ENCODE results near the gene RADIL.

Gene RADIL

DNA sequence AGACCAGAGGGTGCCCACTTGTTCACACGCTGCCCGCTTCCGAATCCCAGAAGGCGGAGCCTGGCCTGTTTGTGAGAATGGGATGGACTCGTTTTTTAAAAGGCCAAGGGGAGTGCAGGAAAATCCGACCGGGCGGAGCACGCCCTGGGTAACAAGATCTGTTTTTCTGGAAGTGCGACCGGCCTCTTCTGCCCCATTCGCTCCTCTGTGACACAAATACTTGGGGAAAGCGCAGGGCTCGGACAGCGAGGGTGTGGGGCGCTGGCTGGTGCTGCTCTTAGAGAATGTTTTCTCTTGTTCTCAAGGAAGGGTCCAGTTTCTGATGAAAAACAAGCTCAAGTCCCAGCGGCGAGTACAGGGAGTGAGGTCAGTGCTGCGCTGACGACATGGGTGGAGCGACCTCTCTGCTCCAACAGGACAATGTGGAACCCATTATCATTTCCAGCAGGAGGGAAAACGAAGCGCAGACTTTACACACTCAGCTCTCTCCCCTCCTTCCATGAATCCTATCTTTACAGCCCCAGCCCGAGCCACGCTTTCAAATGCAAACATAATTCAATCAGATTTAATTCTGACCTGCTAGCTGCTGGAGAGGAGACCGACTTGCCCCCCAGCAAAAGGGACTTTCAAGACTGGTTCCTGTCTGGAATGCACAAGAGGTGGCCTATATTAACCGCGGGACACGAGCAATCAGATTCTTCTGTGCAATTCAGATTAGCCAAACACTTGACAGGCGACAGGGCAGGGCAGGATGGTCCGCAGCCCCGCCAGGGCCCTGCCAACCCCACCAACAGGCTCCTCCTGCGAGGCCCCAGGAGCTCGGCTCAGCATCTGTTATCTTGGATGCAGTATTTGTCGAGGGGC lies 1.1 kb downstream of the RADIL start:
- TF ChIP-seq FOXP2 (optimal IDR thresholded peaks at IDR 0.05; ENCODE audit: borderline replicate concordance, extremely low read depth, extremely low read length, insufficient read depth) (no peak), POLR2AphosphoS5 (IDR thresholded peaks at IDR 0.05; ENCODE audit: low read depth, low read length) (no peak), REST (IDR thresholded peaks at IDR 0.05; ENCODE audit: insufficient read depth in 1 of 2, low read depth in 2 of 2, low read length in 2 of 2) (no peak)

DNA sequence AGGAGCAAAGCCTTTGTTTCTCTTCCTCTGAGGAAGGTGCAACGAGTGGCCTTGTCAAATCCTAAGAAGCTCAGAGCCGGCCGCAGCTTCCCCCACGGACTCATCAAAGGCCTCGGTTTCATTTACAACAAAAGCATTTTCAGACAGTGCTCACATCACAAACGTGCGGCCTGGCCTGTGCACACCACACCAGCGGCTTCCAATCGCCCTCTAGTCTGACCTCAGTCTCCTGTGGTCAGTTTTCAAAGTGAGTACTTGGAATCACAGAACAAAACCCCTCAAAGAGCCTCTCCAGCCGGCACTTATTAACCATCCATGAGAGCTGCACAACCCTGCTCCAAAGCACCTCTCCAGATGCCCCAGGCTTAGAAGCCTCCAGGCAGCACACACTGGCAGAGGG lies 3.3 kb downstream of the RADIL start:
- TF ChIP-seq REST (IDR thresholded peaks at IDR 0.05; ENCODE audit: insufficient read depth in 1 of 2, low read depth in 2 of 2, low read length in 2 of 2) (no peak), FOXP2 (optimal IDR thresholded peaks at IDR 0.05; ENCODE audit: borderline replicate concordance, extremely low read depth, extremely low read length, insufficient read depth) (no peak), SIN3A (IDR thresholded peaks at IDR 0.05; ENCODE audit: borderline replicate concordance, insufficient read depth, low read length) (no peak), TAF1 (IDR thresholded peaks at IDR 0.05; ENCODE audit: borderline replicate concordance, insufficient read depth, low read length) (no peak), POLR2AphosphoS5 (IDR thresholded peaks at IDR 0.05; ENCODE audit: low read depth, low read length) (no peak)

DNA sequence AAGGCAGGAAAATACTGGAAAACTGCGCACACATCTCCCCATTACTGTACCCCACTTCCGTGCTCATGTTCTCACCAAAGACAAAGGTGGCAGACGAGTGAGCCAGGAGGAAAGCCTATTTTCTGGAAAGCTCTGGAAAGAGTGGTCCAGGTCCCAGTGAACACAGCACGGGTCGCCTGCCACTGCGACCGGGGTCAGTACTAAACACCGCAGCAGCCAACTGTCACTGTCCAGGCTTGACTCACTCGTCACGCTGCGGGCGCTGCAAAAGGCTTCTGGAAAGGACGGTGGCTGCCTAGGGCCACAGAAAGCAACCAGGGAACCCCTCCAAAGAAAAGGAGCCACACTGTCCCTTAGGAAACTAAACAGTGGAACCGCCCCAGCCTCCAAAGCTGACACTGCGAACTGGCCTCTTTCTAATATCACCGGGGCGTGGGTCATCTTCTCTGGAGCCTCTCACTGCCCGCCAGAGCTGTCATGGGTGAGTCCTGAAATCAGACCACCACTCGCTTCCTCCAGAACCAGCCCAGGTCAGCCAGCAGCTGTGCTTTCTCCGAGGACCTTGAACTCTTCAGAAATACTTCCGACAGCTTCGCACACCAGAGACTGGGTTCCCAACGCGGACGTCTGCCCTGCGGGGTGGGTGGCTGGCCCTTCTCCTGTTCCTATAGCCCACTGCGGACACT lies 4.0 kb downstream of the RADIL start:
- TF ChIP-seq SIN3A (IDR thresholded peaks at IDR 0.05; ENCODE audit: borderline replicate concordance, insufficient read depth, low read length), result no peak
- no peak for TF ChIP-seq POLR2AphosphoS5 (IDR thresholded peaks at IDR 0.05; ENCODE audit: low read depth, low read length)
- TF ChIP-seq FOXP2 (optimal IDR thresholded peaks at IDR 0.05; ENCODE audit: borderline replicate concordance, extremely low read depth, extremely low read length, insufficient read depth), result no peak
- TF ChIP-seq TAF1 (IDR thresholded peaks at IDR 0.05; ENCODE audit: borderline replicate concordance, insufficient read depth, low read length), result no peak
- TF ChIP-seq REST (IDR thresholded peaks at IDR 0.05; ENCODE audit: insufficient read depth in 1 of 2, low read depth in 2 of 2, low read length in 2 of 2), result no peak

GRCh38 chr7:4878336-4879335 lies 4.9 kb downstream of the RADIL start:
- TF ChIP-seq FOXP2 (optimal IDR thresholded peaks at IDR 0.05; ENCODE audit: borderline replicate concordance, extremely low read depth, extremely low read length, insufficient read depth) (no peak), REST (IDR thresholded peaks at IDR 0.05; ENCODE audit: insufficient read depth in 1 of 2, low read depth in 2 of 2, low read length in 2 of 2) (no peak), TAF1 (IDR thresholded peaks at IDR 0.05; ENCODE audit: borderline replicate concordance, insufficient read depth, low read length) (no peak), POLR2AphosphoS5 (IDR thresholded peaks at IDR 0.05; ENCODE audit: low read depth, low read length) (no peak), SIN3A (IDR thresholded peaks at IDR 0.05; ENCODE audit: borderline replicate concordance, insufficient read depth, low read length) (no peak)
